Measurements from ENCODE around the gene KL. TPM values are rescaled to one million over a fixed set of nuclear protein-coding genes. Genes with fewer than 3 reads are reported as not detected.

KL gene
- total and polyA plus RNA-seq, 5 donors from 2014 or later: not detected

- Histone ChIP-seq H3K27me3 (ENCODE audit: control insufficient read depth, insufficient read depth, low read length) (no peaks in the 10 kb centered on the region), H3K27ac (ENCODE audit: insufficient read depth, low read length, poor library complexity, severe bottlenecking) (no peak overlapping the region), H3K9me3 (ENCODE audit: control insufficient read depth in 2 of 2, low read length in 2 of 2) (no peaks in the 10 kb centered on the region), H3K36me3 (ENCODE audit: control insufficient read depth, insufficient read depth, low read length) (no peaks in the 10 kb centered on the region), H3K4me1 (ENCODE audit: control insufficient read depth, insufficient read depth, low read length, poor library complexity, severe bottlenecking) (no peaks in the 10 kb centered on the region), H3K4me3 (ENCODE audit: low read depth, low read length) (no peak overlapping the region)
- H3K4me3 Mint-ChIP-seq: no peak overlapping the region
- ATAC-seq (ENCODE audit: low read depth in 2 of 2) (no peak), DNase-seq (no peak)
- H3K27ac Mint-ChIP-seq: no peak overlapping the region
- H3K4me1 Mint-ChIP-seq: no peaks in the 10 kb centered on the region
- peaks cover 9% of the 10 kb centered on the region for H3K27me3 Mint-ChIP-seq
- peaks cover 0 to 2% (median 0%) of the 10 kb centered on the region in 7 donors for H3K9me3 Mint-ChIP-seq
- no peaks in the 10 kb centered on the region for H3K36me3 Mint-ChIP-seq
Measured at GRCh38 chr13:33040090-33040489, 23.9 kb downstream of the KL start.

GRCh38 chr13:33045851-33046592 lies 29.8 kb downstream of the KL start:
- ATAC-seq (ENCODE audit: low read depth in 2 of 2) (no peak), DNase-seq (no peak)
- Histone ChIP-seq H3K4me1 (ENCODE audit: control insufficient read depth, insufficient read depth, low read length, poor library complexity, severe bottlenecking) (no peaks in the 10 kb centered on the region), H3K4me3 (ENCODE audit: low read depth, low read length) (no peak overlapping the region), H3K27me3 (ENCODE audit: control insufficient read depth, insufficient read depth, low read length) (no peaks in the 10 kb centered on the region), H3K27ac (ENCODE audit: insufficient read depth, low read length, poor library complexity, severe bottlenecking) (no peak overlapping the region), H3K9me3 (ENCODE audit: control insufficient read depth in 2 of 2, low read length in 2 of 2) (no peaks in the 10 kb centered on the region), H3K36me3 (ENCODE audit: control insufficient read depth, insufficient read depth, low read length) (no peaks in the 10 kb centered on the region)
- Mint-ChIP-seq H3K4me3 (no peak overlapping the region), H3K9me3 (peaks cover 0 to 3% (median 0%) of the 10 kb centered on the region in 7 donors), H3K27ac (no peak overlapping the region), H3K36me3 (no peaks in the 10 kb centered on the region), H3K4me1 (no peaks in the 10 kb centered on the region), H3K27me3 (peaks cover 21% of the 10 kb centered on the region)

GRCh38 chr13:33050161-33050560 lies 33.9 kb downstream of the KL start:
- Histone ChIP-seq H3K4me1 (ENCODE audit: control insufficient read depth, insufficient read depth, low read length, poor library complexity, severe bottlenecking) (no peaks in the 10 kb centered on the region), H3K9me3 (ENCODE audit: control insufficient read depth in 2 of 2, low read length in 2 of 2) (no peaks in the 10 kb centered on the region), H3K36me3 (ENCODE audit: control insufficient read depth, insufficient read depth, low read length) (no peaks in the 10 kb centered on the region), H3K4me3 (ENCODE audit: low read depth, low read length) (no peak overlapping the region), H3K27me3 (ENCODE audit: control insufficient read depth, insufficient read depth, low read length) (no peaks in the 10 kb centered on the region), H3K27ac (ENCODE audit: insufficient read depth, low read length, poor library complexity, severe bottlenecking) (no peak overlapping the region)
- Mint-ChIP-seq H3K36me3 (no peaks in the 10 kb centered on the region), H3K27ac (no peak overlapping the region), H3K9me3 (peaks cover 0 to 3% (median 0%) of the 10 kb centered on the region in 7 donors), H3K27me3 (peaks cover 21% of the 10 kb centered on the region), H3K4me3 (no peak overlapping the region), H3K4me1 (no peaks in the 10 kb centered on the region)
- ATAC-seq (ENCODE audit: low read depth in 2 of 2): no peak
- DNase-seq: no peak

- Histone ChIP-seq H3K9me3 (ENCODE audit: control insufficient read depth in 2 of 2, low read length in 2 of 2) (no peaks in the 10 kb centered on the region), H3K4me3 (ENCODE audit: low read depth, low read length) (no peak overlapping the region), H3K4me1 (ENCODE audit: control insufficient read depth, insufficient read depth, low read length, poor library complexity, severe bottlenecking) (no peaks in the 10 kb centered on the region), H3K36me3 (ENCODE audit: control insufficient read depth, insufficient read depth, low read length) (no peaks in the 10 kb centered on the region), H3K27me3 (ENCODE audit: control insufficient read depth, insufficient read depth, low read length) (no peaks in the 10 kb centered on the region), H3K27ac (ENCODE audit: insufficient read depth, low read length, poor library complexity, severe bottlenecking) (no peak overlapping the region)
- Mint-ChIP-seq H3K36me3 (no peaks in the 10 kb centered on the region), H3K27me3 (peaks cover 17% of the 10 kb centered on the region), H3K9me3 (peaks cover 0 to 3% (median 0%) of the 10 kb centered on the region in 7 donors), H3K4me1 (no peaks in the 10 kb centered on the region), H3K27ac (no peak overlapping the region), H3K4me3 (no peak overlapping the region)
- DNase-seq (no peak), ATAC-seq (ENCODE audit: low read depth in 2 of 2) (no peak)
Measured at GRCh38 chr13:33051632-33052031, 35.4 kb downstream of the KL start.

- ATAC-seq (ENCODE audit: low read depth in 2 of 2): no peak
- Histone ChIP-seq H3K27ac (ENCODE audit: insufficient read depth, low read length, poor library complexity, severe bottlenecking) (no peak overlapping the region), H3K27me3 (ENCODE audit: control insufficient read depth, insufficient read depth, low read length) (no peaks in the 10 kb centered on the region), H3K9me3 (ENCODE audit: control insufficient read depth in 2 of 2, low read length in 2 of 2) (no peaks in the 10 kb centered on the region), H3K36me3 (ENCODE audit: control insufficient read depth, insufficient read depth, low read length) (no peaks in the 10 kb centered on the region), H3K4me1 (ENCODE audit: control insufficient read depth, insufficient read depth, low read length, poor library complexity, severe bottlenecking) (no peaks in the 10 kb centered on the region), H3K4me3 (ENCODE audit: low read depth, low read length) (no peak overlapping the region)
- no peaks in the 10 kb centered on the region for H3K4me1 Mint-ChIP-seq
- H3K27ac Mint-ChIP-seq: no peak overlapping the region
- H3K36me3 Mint-ChIP-seq: no peaks in the 10 kb centered on the region
- DNase-seq: no peak
- H3K27me3 Mint-ChIP-seq: peaks cover 14% of the 10 kb centered on the region
- no peak overlapping the region for H3K4me3 Mint-ChIP-seq
- peaks cover 0 to 3% (median 0%) of the 10 kb centered on the region in 7 donors for H3K9me3 Mint-ChIP-seq
Measured at GRCh38 chr13:33052506-33053280, 36.5 kb downstream of the KL start.

GRCh38 chr13:33053397-33054066 lies 37.3 kb downstream of the KL start:
- no peak overlapping the region for H3K27ac Mint-ChIP-seq
- no peaks in the 10 kb centered on the region for H3K4me1 ChIP-seq (ENCODE audit: control insufficient read depth, insufficient read depth, low read length, poor library complexity, severe bottlenecking)
- no peak overlapping the region for H3K4me3 Mint-ChIP-seq
- ATAC-seq (ENCODE audit: low read depth in 2 of 2) (no peak), DNase-seq (no peak)
- peaks cover 0 to 3% (median 0%) of the 10 kb centered on the region in 7 donors for H3K9me3 Mint-ChIP-seq
- peaks cover 8% of the 10 kb centered on the region for H3K27me3 Mint-ChIP-seq
- no peaks in the 10 kb centered on the region for H3K36me3 ChIP-seq (ENCODE audit: control insufficient read depth, insufficient read depth, low read length)
- no peaks in the 10 kb centered on the region for H3K36me3 Mint-ChIP-seq
- H3K4me3 ChIP-seq (ENCODE audit: low read depth, low read length): no peak overlapping the region
- no peaks in the 10 kb centered on the region for H3K9me3 ChIP-seq (ENCODE audit: control insufficient read depth in 2 of 2, low read length in 2 of 2)
- no peaks in the 10 kb centered on the region for H3K4me1 Mint-ChIP-seq
- H3K27me3 ChIP-seq (ENCODE audit: control insufficient read depth, insufficient read depth, low read length): no peaks in the 10 kb centered on the region
- no peak overlapping the region for H3K27ac ChIP-seq (ENCODE audit: insufficient read depth, low read length, poor library complexity, severe bottlenecking)

- Mint-ChIP-seq H3K27me3 (no peaks in the 10 kb centered on the region), H3K4me1 (no peaks in the 10 kb centered on the region), H3K4me3 (no peak overlapping the region), H3K9me3 (peaks cover 0 to 1% (median 0%) of the 10 kb centered on the region in 7 donors), H3K36me3 (no peaks in the 10 kb centered on the region), H3K27ac (peak overlapping the region in 1 of 3 donors; percentile 29)
- ATAC-seq (ENCODE audit: low read depth in 2 of 2): no peak
- no peaks in the 10 kb centered on the region for H3K9me3 ChIP-seq (ENCODE audit: control insufficient read depth in 2 of 2, low read length in 2 of 2)
- H3K27me3 ChIP-seq (ENCODE audit: control insufficient read depth, insufficient read depth, low read length): no peaks in the 10 kb centered on the region
- H3K4me1 ChIP-seq (ENCODE audit: control insufficient read depth, insufficient read depth, low read length, poor library complexity, severe bottlenecking): no peaks in the 10 kb centered on the region
- H3K4me3 ChIP-seq (ENCODE audit: low read depth, low read length): no peak overlapping the region
- H3K36me3 ChIP-seq (ENCODE audit: control insufficient read depth, insufficient read depth, low read length): no peaks in the 10 kb centered on the region
- DNase-seq: no peak
- no peak overlapping the region for H3K27ac ChIP-seq (ENCODE audit: insufficient read depth, low read length, poor library complexity, severe bottlenecking)
Measured at GRCh38 chr13:33057019-33057780, 41.0 kb downstream of the KL start.
